HFF-Myc (cell line): ENCODE measurements around the gene PROZ.

Experiments used
- DNase-seq: peaks from one replicate; pipeline ENCODE4 v3.0.0-alpha.2; 2011; ENCODE audit warnings: low read depth; ENCODE audit errors: extremely low read depth
- H3K4me3 ChIP-seq: replicated peaks from 2 replicates; pipeline ENCODE4 v1.5.1; 2011; ENCODE audit warnings: low read depth, mild to moderate bottlenecking, control low read depth, low read length
- TF ChIP-seq, protein P1 (sequence below): IDR thresholded peaks from 2 replicates; pipeline ENCODE4 v1.5.1; 2012; ENCODE audit warnings: mild to moderate bottlenecking, low read depth, low read length, control low read depth; ENCODE audit errors: missing control alignments

PROZ gene

GRCh38 chr13:113138792-113139551, 19.5 kb upstream of the PROZ start:
- TF ChIP-seq, protein P1, sequence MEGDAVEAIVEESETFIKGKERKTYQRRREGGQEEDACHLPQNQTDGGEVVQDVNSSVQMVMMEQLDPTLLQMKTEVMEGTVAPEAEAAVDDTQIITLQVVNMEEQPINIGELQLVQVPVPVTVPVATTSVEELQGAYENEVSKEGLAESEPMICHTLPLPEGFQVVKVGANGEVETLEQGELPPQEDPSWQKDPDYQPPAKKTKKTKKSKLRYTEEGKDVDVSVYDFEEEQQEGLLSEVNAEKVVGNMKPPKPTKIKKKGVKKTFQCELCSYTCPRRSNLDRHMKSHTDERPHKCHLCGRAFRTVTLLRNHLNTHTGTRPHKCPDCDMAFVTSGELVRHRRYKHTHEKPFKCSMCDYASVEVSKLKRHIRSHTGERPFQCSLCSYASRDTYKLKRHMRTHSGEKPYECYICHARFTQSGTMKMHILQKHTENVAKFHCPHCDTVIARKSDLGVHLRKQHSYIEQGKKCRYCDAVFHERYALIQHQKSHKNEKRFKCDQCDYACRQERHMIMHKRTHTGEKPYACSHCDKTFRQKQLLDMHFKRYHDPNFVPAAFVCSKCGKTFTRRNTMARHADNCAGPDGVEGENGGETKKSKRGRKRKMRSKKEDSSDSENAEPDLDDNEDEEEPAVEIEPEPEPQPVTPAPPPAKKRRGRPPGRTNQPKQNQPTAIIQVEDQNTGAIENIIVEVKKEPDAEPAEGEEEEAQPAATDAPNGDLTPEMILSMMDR, result no peak
- H3K4me3 ChIP-seq, result no peak overlapping the region
- no peak for DNase-seq

DNA sequence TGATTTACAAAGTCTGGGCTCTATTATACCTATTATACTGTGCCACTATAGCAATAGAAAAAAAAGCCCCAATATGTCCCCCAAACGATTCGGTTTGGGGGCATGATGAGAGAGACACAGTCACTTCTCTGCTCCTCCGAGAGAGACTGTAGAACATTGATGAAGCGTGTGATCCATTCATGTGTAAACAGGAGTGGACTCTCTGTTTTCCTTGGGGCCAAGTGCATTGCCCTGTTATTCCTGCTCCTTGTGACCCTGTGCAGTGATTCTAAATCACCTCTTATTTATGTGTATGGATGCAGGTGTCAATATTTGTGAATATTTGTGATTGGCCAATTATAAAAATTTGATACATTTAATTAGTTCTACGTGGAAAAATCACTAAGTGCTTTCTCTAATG, 18.9 kb upstream of the PROZ start:
- no peak overlapping the region for H3K4me3 ChIP-seq
- TF ChIP-seq, protein P1, result no peak
- no peak for DNase-seq

DNA sequence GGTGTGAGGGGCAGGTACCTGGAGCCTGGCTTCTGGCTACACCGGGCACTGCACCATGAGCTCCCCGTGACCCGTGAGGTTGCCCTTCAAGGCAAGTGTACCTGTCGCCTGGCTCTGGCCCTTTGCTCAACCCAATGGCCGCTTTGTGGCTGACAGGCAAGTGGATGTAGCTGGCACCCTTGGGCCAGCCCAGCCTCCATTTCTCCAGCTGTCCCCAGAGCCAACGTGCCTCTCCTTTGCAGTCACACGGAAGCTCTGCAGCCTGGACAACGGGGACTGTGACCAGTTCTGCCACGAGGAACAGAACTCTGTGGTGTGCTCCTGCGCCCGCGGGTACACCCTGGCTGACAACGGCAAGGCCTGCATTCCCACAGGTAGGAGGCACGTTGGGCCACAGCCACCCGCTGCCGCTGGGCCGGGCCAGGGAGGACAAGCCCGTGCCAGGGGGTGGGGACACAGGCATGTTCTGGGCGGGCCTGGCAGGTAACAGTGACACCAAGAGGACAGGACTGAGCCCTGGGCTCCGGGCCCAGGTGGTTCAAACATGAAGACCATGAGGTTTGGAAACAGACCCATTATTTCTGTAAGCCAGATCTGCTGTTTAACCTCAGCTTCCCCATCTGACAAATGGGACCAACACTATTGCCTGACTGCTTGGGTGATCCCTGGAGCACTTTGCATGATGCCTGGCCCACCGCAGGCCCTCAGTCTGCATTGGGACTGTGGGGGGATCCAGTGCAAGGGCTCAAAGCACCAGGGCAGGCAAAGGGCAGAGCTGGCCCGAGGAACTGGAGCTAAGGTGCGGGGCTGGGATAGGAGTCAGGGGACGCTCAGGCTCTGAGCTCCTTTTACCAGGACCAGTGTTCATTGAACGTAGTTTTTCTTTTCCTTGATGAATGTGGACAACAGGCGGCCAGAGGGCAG, 17.5 kb upstream of the PROZ start:
- DNase-seq, result no peak
- no peak overlapping the region for H3K4me3 ChIP-seq
- TF ChIP-seq, protein P1, result no peak

GRCh38 chr13:113141601-113141970, 16.9 kb upstream of the PROZ start:
- TF ChIP-seq, protein P1, result no peak
- DNase-seq, result no peak
- H3K4me3 ChIP-seq, result no peak overlapping the region

- DNase-seq, result no peak
- H3K4me3 ChIP-seq, result no peak overlapping the region
- TF ChIP-seq, protein P1, result no peak
Observed at GRCh38 chr13:113142876-113143275, 15.6 kb upstream of the PROZ start.

GRCh38 chr13:113143466-113144254, 14.8 kb upstream of the PROZ start:
- H3K4me3 ChIP-seq, result no peak overlapping the region
- no peak for DNase-seq
- TF ChIP-seq, protein P1, result no peak
